A673 (cell line): ENCODE data around the gene NUDT3. TPM values are rescaled to one million over a fixed set of nuclear protein-coding genes. Genes with fewer than 3 reads are reported as not detected.
"Not testable (repeated sequence)": the region's sequence is repeated elsewhere in the genome, so short reads cannot be mapped to it uniquely, and the experiment has no call there.

Experiments used
- BruUV-seq: library from RNA; stranded (reverse); fragments of 400-500 nt; replicated peaks from 2 replicates; lab custom pipeline; 2021; lab: Mats Ljungman, UMichigan
- CTCF ChIA-PET: fragments of 300-600 bp; sonication (Branson Sonifier 250); formaldehyde crosslinking; loops from one replicate; lab custom pipeline; 2022; ENCODE audit warnings: antibody characterized with exemption; lab: Charles Lee
- POLR2A ChIA-PET: fragments of 300-600 bp; sonication (Branson Sonifier 250); formaldehyde crosslinking; loops from one replicate; lab custom pipeline; 2022; ENCODE audit warnings: antibody characterized with exemption; ENCODE audit not compliant: low non-redundant PET; lab: Charles Lee
- DNase-seq: peaks from one replicate; pipeline ENCODE4 v3.0.0-alpha.2; 2015; ENCODE audit warnings: low spot score
- H3K27ac ChIP-seq: fragments of 200-600 bp; sonication (generic); 2 replicates; pipeline ENCODE4 v1.5.1; 2016; ENCODE audit warnings: mixed run types, low read depth, mild to moderate bottlenecking, mixed read lengths, antibody characterized with exemption, low read length; ENCODE audit not compliant: poor library complexity, severe bottlenecking
- H3K27me3 ChIP-seq: fragments of 200-600 bp; sonication (generic); replicated peaks from 2 replicates; pipeline ENCODE4 v1.6.1; 2017; ENCODE audit warnings: mixed run types, low read depth, mild to moderate bottlenecking, mixed read lengths, antibody characterized with exemption, low read length; ENCODE audit not compliant: insufficient read depth, poor library complexity
- H3K36me3 ChIP-seq: fragments of 200-600 bp; sonication (generic); 2 replicates; pipeline ENCODE4 v1.6.1; 2016; ENCODE audit warnings: mixed run types, mild to moderate bottlenecking, mixed read lengths, antibody characterized with exemption, low read length; ENCODE audit not compliant: insufficient read depth, poor library complexity, severe bottlenecking
- H3K4me1 ChIP-seq: fragments of 200-600 bp; sonication (generic); 2 replicates; pipeline ENCODE4 v1.6.1; 2017; ENCODE audit warnings: mixed run types, mild to moderate bottlenecking, mixed read lengths, antibody characterized with exemption, low read length; ENCODE audit not compliant: insufficient read depth, poor library complexity, severe bottlenecking
- H3K4me3 ChIP-seq: fragments of 200-600 bp; sonication (generic); 2 replicates; pipeline ENCODE4 v1.5.1; 2016; ENCODE audit warnings: low read depth, mixed run types, mild to moderate bottlenecking, mixed read lengths, low read length; ENCODE audit not compliant: poor library complexity, severe bottlenecking
- H3K9me3 ChIP-seq: fragments of 200-600 bp; sonication (generic); 2 replicates; pipeline ENCODE4 v1.6.1; 2016; ENCODE audit warnings: mixed run types, low read depth, mild to moderate bottlenecking, mixed read lengths, antibody characterized with exemption, low read length; ENCODE audit not compliant: poor library complexity, severe bottlenecking
- CTCF ChIP-seq: fragments of 300-800, 200-600 bp; sonication (generic); conservative IDR thresholded peaks from 2 replicates; pipeline ENCODE4 v1.5.1; 2017; ENCODE audit warnings: low read depth, mild to moderate bottlenecking, antibody characterized with exemption, low read length, moderate library complexity, mixed read lengths
- EZH2 ChIP-seq: fragments of 200-600 bp; sonication (generic); IDR thresholded peaks from 2 replicates; pipeline ENCODE4 v1.6.1; 2017; ENCODE audit warnings: borderline replicate concordance, low read depth, mild to moderate bottlenecking, mixed read lengths, antibody characterized with exemption, low read length; ENCODE audit not compliant: poor library complexity, severe bottlenecking
- intact Hi-C: fragments of 100-400 bp; cut with micrococcal nuclease; formaldehyde crosslinking; loops from one replicate; pipeline ENCODE4 v1.10.0; 2022; ENCODE audit not compliant: unreplicated experiment
- total RNA-seq: library from RNA; stranded (reverse); gene quantifications from 2 replicates; pipeline ENCODE4 v1.2.3, GENCODE V29; 2021

The NUDT3 gene
- total RNA-seq, 1 experiment from 2014 or later = 34.1 TPM

GRCh38 chr6:34273242-34273805 is 119.1 kb downstream of the NUDT3 start:
- no peaks in the 10 kb centered on the region for H3K27me3 ChIP-seq
- ChIA-PET POLR2A (no interaction called here), CTCF (no interaction called here)
- no peak overlapping the region for H3K27ac ChIP-seq
- no peak overlapping the region for H3K4me3 ChIP-seq
- H3K9me3 ChIP-seq = no peaks in the 10 kb centered on the region
- no peaks in the 10 kb centered on the region for H3K36me3 ChIP-seq
- TF ChIP-seq EZH2 = no peak
- no peak for DNase-seq
- intact Hi-C loops = no loop called here
- BruUV-seq = no TSS peak
- no peaks in the 10 kb centered on the region for H3K4me1 ChIP-seq

- H3K9me3 ChIP-seq = no peaks in the 10 kb centered on the region
- CTCF ChIA-PET = no interaction called here
- no peaks in the 10 kb centered on the region for H3K36me3 ChIP-seq
- TF ChIP-seq CTCF (no peak), EZH2 (no peak)
- no TSS peak for BruUV-seq
- H3K27ac ChIP-seq = no peak overlapping the region
- POLR2A ChIA-PET = no interaction called here
- no peaks in the 10 kb centered on the region for H3K27me3 ChIP-seq
- DNase-seq = no peak
- H3K4me3 ChIP-seq = no peak overlapping the region
- intact Hi-C loops = no loop called here
- no peaks in the 10 kb centered on the region for H3K4me1 ChIP-seq
Measured at GRCh38 chr6:34272013-34272926, 120.2 kb downstream of the NUDT3 start.

GRCh38 chr6:34269658-34270341 is 122.7 kb downstream of the NUDT3 start:
- CTCF ChIA-PET, intact Hi-C loops, H3K27me3 ChIP-seq, BruUV-seq, H3K4me3 ChIP-seq, POLR2A ChIA-PET, H3K9me3 ChIP-seq, DNase-seq, H3K4me1 ChIP-seq, H3K36me3 ChIP-seq, H3K27ac ChIP-seq: not testable (repeated sequence)

GRCh38 chr6:34269132-34269531 is 123.3 kb downstream of the NUDT3 start:
- CTCF ChIA-PET, intact Hi-C loops, H3K4me3 ChIP-seq, H3K27me3 ChIP-seq, H3K9me3 ChIP-seq, H3K36me3 ChIP-seq, DNase-seq, H3K4me1 ChIP-seq, BruUV-seq, H3K27ac ChIP-seq, POLR2A ChIA-PET: not testable (repeated sequence)
